ENCODE data around the gene CCDC192.

The CCDC192 gene

DNA sequence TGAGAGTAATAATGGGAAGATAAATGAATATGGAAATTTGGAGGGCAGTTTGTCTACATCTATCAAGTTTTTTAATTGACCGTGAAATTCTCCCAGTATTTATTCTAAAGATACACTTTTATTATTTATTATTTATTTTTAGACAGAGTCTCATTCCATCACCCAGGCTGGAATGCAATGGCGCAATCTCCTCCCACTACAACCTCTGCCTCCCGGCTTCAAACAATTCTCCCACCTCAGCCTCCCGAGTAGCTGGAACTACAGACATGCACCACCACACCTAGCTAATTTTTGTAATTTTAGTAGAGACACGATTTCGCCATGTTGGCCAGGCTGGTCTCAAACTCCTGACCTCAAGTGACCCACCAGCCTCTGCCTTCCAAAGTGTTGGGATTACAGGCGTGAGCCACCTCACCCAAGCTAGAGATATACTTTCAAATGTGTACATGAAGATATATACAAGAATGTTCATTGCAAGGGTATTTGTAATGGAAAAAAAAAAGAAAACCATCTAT, 282.7 kb downstream of the CCDC192 start:
- no peak for DNase-seq (ENCODE audit: low spot score)

DNA sequence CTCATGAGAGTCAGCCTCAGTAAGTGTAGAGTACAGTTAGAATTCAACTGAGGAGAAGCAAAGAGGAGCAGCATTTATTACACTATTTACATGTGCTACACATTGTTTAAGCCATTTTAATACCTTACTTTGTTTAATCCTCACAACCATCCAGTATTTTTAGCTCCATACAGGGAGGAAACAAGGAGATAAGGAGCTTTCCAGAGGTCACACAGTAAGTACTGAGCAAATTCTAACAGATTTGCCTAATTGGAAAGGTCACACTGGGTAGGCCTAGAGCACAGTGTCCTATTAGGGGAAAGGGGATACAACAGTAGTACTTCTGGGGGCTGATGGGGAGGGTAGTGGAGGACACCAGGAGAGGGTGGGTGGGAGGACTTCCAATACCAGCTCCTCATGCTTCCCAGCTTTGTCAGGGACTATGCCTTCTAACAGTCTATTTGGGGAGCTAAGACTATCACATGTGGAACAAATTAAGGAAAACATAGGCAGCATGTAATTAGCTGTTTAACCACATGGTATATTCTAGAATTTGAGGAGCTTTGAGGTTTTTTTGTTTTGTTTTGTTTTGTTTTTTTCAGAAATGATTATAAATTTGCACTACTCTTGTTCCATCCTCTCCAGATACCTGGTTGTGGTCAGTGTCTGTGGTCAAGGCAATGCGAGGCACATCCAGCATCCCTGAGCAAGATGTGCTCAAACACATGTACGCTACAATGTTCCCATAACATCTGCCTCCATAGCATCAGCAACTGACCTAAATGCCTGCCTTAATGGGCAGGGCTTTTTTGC, 284.4 kb downstream of the CCDC192 start:
- no peak for DNase-seq (ENCODE audit: low spot score)

DNA sequence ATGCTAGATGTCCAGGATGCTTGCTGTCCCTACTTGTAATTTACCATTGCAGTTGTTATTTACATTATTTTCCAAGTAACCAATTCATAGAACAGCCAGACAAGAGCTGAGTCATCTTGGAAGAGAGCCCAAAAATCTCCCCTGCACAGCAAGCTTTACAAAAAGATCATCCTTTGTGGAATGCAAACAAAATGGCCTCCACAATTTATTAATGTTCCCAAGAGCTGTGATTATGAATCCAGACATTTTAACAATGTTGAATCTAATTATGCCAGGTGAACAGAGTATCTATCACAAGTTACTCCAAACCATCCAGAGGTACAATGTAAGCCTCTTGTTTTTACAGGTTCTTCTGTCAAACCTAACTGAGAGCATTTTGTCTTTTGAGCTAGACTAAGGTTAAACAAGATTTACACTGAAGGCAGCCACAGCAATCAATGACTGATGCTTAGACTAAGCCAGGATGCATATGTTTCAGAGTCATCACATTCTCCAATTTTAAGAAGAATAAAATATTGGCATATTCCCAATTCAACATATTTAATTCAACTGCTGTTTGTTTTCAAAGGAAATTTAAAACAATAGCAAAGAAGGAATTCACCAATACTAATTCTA, 285.1 kb downstream of the CCDC192 start:
- DNase-seq (ENCODE audit: low spot score), result peak; percentile 68

All from COLO829 (cell line).